HG02970 (cell line): Measurements from ENCODE around the gene PDE4B.
A peak's percentile ranks its signal among the peaks of the same experiment; 100 is the strongest.
"Not testable (repeated sequence)": the region's sequence is repeated elsewhere in the genome, so short reads cannot be mapped to it uniquely, and the experiment has no call there.

Experiments
- ATAC-seq: cut with Tn5 transposase; IDR thresholded peaks from one replicate; pipeline ENCODE4 v1.9.1; 2021; ENCODE audit warnings: mild to moderate bottlenecking, moderate library complexity, moderate number of reproducible peaks; ENCODE audit not compliant: unreplicated experiment, low FRiP score

PDE4B gene

DNA sequence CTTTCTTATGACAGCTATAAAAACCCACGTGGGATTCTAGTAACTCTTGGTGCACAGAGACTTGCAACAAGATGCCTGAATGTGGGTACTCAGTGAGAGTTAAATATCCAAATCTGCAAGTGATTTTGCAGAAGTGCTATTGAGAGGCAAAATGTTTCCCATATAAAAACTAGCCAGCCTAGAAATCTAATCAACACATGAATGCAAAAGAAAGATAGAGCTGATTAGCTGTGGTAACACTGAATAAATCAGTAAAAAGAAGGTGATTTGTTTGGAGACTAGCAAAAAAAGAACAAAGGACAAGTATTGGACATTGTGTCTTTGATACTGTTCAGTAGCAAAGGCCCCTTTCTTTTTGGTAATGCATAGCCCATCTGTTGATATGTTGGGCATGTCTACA lies 527.5 kb downstream of the PDE4B start:
- ATAC-seq: no peak

- not testable (repeated sequence) for ATAC-seq
These were observed 529.8 kb downstream of the PDE4B start for GRCh38 chr1:66322462-66322861.

GRCh38 chr1:66323958-66324625 lies 531.4 kb downstream of the PDE4B start:
- ATAC-seq: no peak

DNA sequence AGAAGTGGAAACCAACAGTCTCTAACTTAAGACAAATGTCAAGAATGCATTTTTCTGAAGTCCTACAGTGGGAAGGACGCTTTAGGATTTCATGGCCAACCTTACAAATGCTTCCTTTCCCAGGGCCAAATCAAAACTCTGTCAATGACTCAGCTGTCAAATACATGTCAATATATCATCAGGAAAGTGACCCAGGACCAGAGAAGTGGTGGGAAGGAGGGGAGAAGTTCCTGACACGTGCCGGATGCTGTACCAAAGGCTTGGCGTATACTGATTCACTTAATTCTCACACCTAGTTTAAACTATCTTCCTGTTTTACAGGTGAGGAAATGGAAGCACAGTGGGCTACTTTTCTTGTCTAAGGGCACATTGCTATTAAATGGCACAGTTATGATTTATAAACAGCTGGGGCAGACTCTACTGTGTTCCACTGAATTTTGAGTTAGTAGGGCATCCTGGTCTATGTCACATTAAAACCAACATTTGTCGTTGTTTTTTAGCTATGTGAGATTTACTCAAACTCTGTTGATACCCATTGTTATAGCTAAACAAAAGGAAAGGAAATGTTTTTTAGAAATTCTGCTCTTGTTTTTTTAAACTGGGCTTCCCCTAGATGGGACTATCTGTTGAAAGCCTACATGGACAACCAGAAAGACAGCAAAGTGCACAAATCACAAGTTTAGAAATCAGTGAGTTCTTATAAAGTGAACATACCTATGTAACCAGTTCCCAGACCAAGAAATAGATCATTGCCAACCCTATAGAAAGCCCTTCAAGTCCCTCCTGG lies 533.1 kb downstream of the PDE4B start:
- no peak for ATAC-seq

DNA sequence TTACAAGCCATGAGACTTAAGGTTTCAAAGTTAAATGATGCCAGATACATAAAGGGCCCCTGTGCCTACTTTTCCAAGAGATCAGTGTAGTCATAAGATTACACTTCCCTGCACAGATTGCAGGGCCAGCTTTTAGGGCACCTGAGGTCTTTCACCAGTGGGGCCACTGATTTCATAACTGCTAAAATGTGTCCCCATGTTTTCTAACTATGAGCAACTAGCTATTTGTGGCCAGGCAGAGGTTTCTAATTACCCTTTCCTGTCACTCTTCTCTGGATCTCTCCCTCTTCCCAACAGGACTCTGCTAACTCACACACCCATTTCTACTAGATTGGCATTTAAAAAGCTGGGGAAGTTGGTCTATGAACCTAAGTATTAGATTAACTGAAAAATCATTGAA lies 534.2 kb downstream of the PDE4B start:
- ATAC-seq: no peak

- ATAC-seq: no peak
These were observed 534.9 kb downstream of the PDE4B start for GRCh38 chr1:66327588-66327987.

DNA sequence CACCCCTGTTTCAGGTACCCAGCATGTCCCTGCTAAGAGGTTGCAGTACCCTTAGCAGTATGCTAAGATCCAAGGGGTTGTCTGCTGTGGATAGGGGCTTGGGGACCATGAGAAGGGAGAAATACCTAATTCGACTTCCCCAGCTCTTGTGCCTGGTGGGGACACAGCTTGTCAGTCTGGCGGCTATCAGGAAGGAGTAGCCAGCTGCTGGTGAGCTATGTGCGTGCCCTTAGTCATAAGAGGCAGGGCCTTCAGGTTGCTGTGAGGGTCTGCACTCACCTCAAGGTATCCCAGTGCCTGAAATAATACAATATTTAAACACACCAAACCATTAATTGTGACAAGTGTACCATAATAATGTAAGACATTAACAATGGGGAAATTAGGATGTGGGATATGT lies 536.2 kb downstream of the PDE4B start:
- ATAC-seq: no peak

GRCh38 chr1:66330722-66331141 lies 538.0 kb downstream of the PDE4B start:
- no peak for ATAC-seq

DNA sequence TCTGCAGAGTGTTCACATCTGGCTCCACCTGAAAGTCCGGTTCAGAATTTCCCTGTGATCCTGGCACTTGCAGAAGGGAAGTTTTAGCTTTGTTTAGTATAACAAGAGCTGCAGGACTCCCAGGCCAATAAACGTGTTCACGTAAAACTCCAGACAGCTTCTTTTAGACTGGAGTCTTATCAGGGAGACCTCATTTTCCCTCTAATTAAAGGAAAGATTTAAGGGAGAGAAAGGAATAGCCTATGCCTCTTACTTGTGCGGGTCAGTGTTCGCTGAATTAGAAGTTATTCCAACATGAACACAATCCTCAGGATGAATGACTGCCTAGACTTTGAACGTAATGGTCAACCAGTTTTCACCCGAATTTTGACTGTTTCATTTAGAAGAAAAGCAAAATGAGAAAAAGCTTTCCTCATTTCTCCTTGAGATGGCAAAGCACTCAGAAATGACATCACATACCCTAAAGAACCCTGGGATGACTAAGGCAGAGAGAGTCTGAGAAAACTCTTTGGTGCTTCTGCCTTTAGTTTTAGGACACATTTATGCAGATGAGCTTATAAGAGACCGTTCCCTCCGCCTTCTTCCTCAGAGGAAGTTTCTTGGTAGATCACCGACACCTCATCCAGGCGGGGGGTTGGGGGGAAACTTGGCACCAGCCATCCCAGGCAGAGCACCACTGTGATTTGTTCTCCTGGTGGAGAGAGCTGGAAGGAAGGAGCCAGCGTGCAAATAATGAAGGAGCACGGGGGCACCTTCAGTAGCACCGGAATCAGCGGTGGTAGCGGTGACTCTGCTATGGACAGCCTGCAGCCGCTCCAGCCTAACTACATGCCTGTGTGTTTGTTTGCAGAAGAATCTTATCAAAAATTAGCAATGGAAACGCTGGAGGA lies 539.2 kb downstream of the PDE4B start:
- ATAC-seq: no peak

- ATAC-seq: no peak
These were observed 539.8 kb downstream of the PDE4B start for GRCh38 chr1:66332548-66332901.

GRCh38 chr1:66333466-66334199 lies 540.9 kb downstream of the PDE4B start:
- no peak for ATAC-seq

- no peak for ATAC-seq
These were observed 541.6 kb downstream of the PDE4B start for GRCh38 chr1:66334318-66334717.

GRCh38 chr1:66335125-66335524 lies 542.4 kb downstream of the PDE4B start:
- ATAC-seq: no peak

DNA sequence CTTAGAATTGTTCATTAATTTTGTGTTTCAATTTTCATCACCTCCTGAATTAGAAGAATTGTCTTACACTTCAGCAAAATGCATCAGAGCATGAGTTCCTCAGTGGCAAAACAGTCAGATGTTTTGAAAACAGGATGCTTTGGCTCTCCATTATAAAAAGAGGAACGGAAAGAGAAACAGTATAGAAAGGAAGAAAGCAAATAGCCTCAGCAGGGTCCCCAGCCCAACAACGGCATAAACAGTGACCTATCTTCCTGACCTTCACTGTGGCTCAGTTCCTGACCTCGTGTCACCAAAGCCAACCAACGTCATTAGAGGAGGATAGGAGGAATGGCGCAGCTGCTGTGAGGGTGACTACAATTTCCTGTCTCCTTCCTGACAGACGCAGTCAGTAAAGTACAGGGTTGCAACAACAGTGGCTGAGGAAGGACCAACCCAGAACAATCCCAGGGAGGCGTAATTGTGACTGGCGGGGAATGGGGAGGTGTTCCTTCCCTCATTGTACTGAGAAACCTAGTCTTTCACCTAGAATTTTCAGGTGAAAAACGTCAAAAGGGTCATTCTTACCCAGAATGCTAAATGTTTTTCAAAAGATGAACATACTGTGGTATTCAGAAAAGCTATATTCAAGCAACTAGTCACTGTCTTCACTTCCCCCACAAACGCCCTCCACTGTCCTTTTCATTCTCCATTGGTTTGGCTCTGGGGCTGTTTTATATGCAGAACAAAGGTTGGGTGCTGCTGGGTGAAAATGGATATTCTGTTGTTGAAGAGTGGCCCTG lies 543.4 kb downstream of the PDE4B start:
- ATAC-seq: peak; percentile 90

- ATAC-seq: no peak
These were observed 543.9 kb downstream of the PDE4B start for GRCh38 chr1:66336641-66336990.

DNA sequence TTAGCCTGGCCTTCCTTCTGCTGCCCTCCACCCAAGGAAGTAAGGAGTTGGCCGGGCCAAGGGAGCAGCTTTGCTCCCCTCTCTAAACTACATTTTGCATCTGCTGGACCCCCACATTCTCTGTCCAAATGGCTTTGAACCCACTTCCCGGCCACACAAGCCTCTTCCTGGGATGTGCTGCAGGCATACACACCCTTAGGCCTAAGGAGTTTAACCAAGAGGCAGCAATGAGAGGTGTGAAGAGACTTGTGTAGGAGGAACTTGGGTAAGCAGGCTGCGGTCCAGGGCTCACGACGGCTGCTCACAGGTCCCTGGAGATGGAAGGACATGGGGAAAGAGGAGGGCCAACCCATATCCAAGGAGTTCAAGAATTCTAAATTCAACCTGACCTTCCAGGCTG lies 544.6 kb downstream of the PDE4B start:
- ATAC-seq: no peak

DNA sequence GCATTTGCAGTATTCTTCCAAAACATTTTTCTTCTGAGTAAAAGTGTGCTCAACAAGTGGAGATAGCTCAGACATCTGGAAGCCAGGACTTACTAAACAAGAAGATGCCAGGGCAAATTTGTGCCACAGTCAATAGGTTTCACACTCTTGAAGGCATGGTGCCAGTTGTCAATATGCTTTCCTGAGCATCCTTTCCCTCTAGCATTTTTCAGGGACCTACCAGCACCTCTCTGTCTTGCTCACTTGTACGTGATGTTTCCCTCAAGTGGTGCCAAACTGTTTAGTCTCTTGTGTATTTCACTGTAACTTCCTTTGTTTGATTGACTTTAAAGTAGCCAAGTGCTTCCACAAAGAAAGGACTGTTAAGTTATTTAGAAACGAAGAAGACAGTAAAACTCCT lies 547.2 kb downstream of the PDE4B start:
- no peak for ATAC-seq

DNA sequence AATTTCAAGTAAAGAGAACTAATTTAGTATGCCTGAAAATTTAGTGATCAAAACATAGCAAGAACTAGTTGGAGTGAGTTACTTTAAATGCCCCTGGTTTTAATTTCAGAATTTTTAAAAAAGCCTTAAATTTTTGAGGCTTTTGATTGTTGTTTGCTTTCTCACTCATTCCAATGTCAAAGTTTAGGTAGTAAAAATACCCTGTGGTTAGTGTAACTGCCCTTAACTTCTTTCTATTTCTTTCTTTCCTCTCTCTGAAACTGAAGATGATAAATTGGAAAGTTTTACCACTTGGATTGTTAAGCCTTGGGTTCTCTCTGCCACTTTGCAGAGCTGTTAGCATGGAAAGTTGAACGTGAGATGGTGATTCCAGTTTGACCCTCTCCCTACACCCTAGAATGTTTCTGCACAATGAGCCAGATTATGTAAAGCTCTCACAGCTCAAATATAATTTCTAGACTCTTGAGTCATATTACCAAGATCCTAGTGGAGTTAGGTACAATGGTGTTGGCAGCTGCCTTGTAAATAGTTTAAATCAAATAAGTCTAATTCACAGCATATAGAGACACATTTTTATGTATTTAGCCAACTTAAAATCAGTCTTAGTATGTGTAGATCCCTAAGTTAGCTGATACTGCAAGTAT lies 548.9 kb downstream of the PDE4B start:
- ATAC-seq: no peak

GRCh38 chr1:66342707-66343106 lies 550.0 kb downstream of the PDE4B start:
- ATAC-seq: no peak
